Measurements from ENCODE around the gene FAM221B. TPM values are rescaled to one million over a fixed set of nuclear protein-coding genes. Genes with fewer than 3 reads are reported as not detected.

The FAM221B gene
- total and polyA plus RNA-seq, 2 of the 4 experiments (the other 2 are of a cell fraction): not detected

GRCh38 chr9:35806101-35806500, 22.4 kb downstream of the FAM221B start:
- H4K8ac ChIP-seq (ENCODE audit: low read depth in 2 of 2, low read length in 2 of 2): no peak overlapping the region
- H4K91ac ChIP-seq (ENCODE audit: insufficient read depth, low read depth, low read length): no peak overlapping the region
- H3K27me3 ChIP-seq (ENCODE audit: control insufficient read depth, insufficient read depth, low read length): no peaks in the 10 kb centered on the region
- dilution Hi-C loops (cut with HindIII; ENCODE audit: low sequenced_read_pairs, unreplicated experiment) (no loop called here), intact Hi-C loops (cut with micrococcal nuclease) (no loop called here), in situ Hi-C loops (cut with MboI; ENCODE audit: low sequenced_read_pairs) (no loop called here)
- no peaks in the 10 kb centered on the region for H3K9me3 ChIP-seq (ENCODE audit: control insufficient read depth, insufficient read depth, low read length)
- no peak overlapping the region for H3K18ac ChIP-seq (ENCODE audit: low read depth, low read length)
- no peak overlapping the region for H3K9ac ChIP-seq (ENCODE audit: low read depth, low read length)
- H2BK5ac ChIP-seq (ENCODE audit: low read depth, low read length, poor library complexity, severe bottlenecking): no peak overlapping the region
- H2AFZ ChIP-seq (replicated peaks; ENCODE audit: low read length, poor library complexity): no peak overlapping the region
- H3K56ac ChIP-seq (ENCODE audit: extremely low read depth, insufficient read depth, low read length): no peak overlapping the region
- no peak for ATAC-seq (ENCODE audit: low read depth)
- ChIA-PET CTCF (no interaction called here), POLR2A (ENCODE audit: unreplicated experiment) (no interaction called here)
- no peak for DNase-seq
- no peak overlapping the region for H2BK120ac ChIP-seq (ENCODE audit: low read depth, low read length)
- no peak overlapping the region for H2BK15ac ChIP-seq (ENCODE audit: low read depth, low read length)
- no peak overlapping the region for H3K23ac ChIP-seq (ENCODE audit: low read depth, low read length)
- peak overlapping the region; percentile 8 for H2AK9ac ChIP-seq (replicated peaks; ENCODE audit: low read depth, low read length, poor library complexity)
- H2AK5ac ChIP-seq (ENCODE audit: low read depth, low read length): no peak overlapping the region
- H3K4me1 ChIP-seq (ENCODE audit: control insufficient read depth, insufficient read depth, low read length): no peaks in the 10 kb centered on the region
- H2BK20ac ChIP-seq (ENCODE audit: low read depth, low read length): no peak overlapping the region
- H3K4me3 ChIP-seq (ENCODE audit: insufficient read depth, low read depth, low read length): no peak overlapping the region
- no peak overlapping the region for H3K4ac ChIP-seq (ENCODE audit: low read depth, low read length)
- H3K4me2 ChIP-seq (ENCODE audit: low read depth, low read length): no peak overlapping the region
- H3K9me1 ChIP-seq (ENCODE audit: insufficient read depth, low read length): no peaks in the 10 kb centered on the region; the same call in 1 of the 2 replicates
- no peak overlapping the region for H3K27ac ChIP-seq (ENCODE audit: insufficient read depth, low read length)
- no peak for TF ChIP-seq ELK1 (IDR thresholded peaks at IDR 0.05; ENCODE audit: borderline replicate concordance, low read depth, low read length)
- no peak for TF ChIP-seq USF2 (IDR thresholded peaks at IDR 0.05; ENCODE audit: low read depth, low read length)
- no peak for TF ChIP-seq BHLHE40 (IDR thresholded peaks at IDR 0.05; ENCODE audit: low read depth, low read length)
- no peak for TF ChIP-seq CTCF (conservative IDR thresholded peaks at IDR 0.05; ENCODE audit: low read depth, low read length)
- no peak for TF ChIP-seq MXI1 (IDR thresholded peaks at IDR 0.05; ENCODE audit: borderline replicate concordance, low read depth, low read length)
- no peak for TF ChIP-seq POLR2A (IDR thresholded peaks at IDR 0.05; ENCODE audit: low read depth, low read length)
- TF ChIP-seq NFE2L2 (IDR thresholded peaks at IDR 0.05; ENCODE audit: low read depth, low read length): no peak
- no peak for TF ChIP-seq RCOR1 (IDR thresholded peaks at IDR 0.05; ENCODE audit: insufficient replicate concordance, low read length)
- TF ChIP-seq SMC3 (IDR thresholded peaks at IDR 0.05; ENCODE audit: low read depth, low read length): no peak
- TF ChIP-seq CHD1 (IDR thresholded peaks at IDR 0.05; ENCODE audit: low read depth, low read length): no peak
- no peak for TF ChIP-seq RAD21 (IDR thresholded peaks at IDR 0.05; ENCODE audit: low read length)
- no peaks in the 10 kb centered on the region for H3K79me1 ChIP-seq (ENCODE audit: low read depth in 1 of 2, low read length in 2 of 2)
- no peaks in the 10 kb centered on the region for H4K20me1 ChIP-seq (ENCODE audit: insufficient read depth, low read length)
- no peak overlapping the region for H4K5ac ChIP-seq (ENCODE audit: low read depth, low read length)
- BruUV-seq (replicated peaks): no TSS peak
- WGBS, 2 experiments (ENCODE audit: extremely low coverage in 2 of 2, insufficient read length in 1 of 2): 100% methylated on average over 6 of the region's 8 CpGs; no CpG with 5 or more reads in 1 of the 2 experiments
- H3K36me3 ChIP-seq (ENCODE audit: control insufficient read depth, insufficient read depth, low read length): peaks cover 43% of the 10 kb centered on the region
- H3K14ac ChIP-seq (replicated peaks; ENCODE audit: low read depth, low read length): no peak overlapping the region
